ENCODE measurements around the gene AP3B2. TPM values are rescaled to one million over a fixed set of nuclear protein-coding genes. Genes with fewer than 3 reads are reported as not detected.

Gene AP3B2
- total and polyA plus RNA-seq, 2 of the 4 experiments (the other 2 are of a cell fraction) = 0.14 TPM; not detected in 1

DNA sequence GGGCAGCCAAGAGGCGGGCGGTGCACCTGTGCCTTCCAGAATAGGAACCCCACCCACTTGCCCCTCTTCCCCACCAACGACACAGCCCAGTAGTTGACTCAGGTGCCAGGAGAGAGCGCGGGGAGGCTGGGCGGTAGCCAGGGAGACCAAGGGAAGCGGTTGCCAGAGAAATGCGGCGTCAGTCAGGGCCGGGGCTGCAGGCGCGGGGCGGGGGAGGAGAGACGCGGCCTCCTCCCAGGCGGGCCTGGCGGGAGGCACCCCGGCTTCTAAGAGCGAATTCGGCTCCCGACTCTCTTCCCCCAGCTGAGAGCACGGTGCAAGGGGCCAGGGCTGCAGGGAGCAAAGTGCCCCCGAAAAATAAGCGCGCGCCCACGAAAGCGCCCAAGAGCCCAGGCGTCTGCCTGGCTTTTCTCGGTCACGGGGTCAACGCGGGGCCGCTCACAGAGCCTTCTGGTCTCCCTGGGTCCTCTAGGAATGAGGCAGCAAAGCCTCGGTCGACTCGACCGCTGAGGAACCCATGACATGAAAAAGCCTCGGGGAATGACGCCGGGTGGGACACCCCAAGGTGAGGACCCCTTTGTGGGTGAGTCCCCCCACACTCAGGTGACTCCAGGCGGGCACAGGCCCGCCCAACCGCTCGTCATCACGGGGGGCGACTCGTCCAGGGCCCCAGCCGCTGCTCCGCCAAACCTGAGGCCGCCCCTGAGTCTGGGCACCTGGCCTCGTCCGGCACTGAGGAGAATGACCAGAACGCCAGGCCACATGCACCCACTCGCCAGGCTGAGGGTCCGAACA, 63.2 kb downstream of the AP3B2 start:
- H2AK9ac ChIP-seq (replicated peaks; ENCODE audit: low read depth, low read length, poor library complexity) = peak overlapping the region; percentile 3
- in situ Hi-C loops (cut with MboI; ENCODE audit: low sequenced_read_pairs) = no loop called here
- DNase-seq = no peak
- H2AFZ ChIP-seq (replicated peaks; ENCODE audit: low read length, poor library complexity) = peak overlapping the region; percentile 88
- no peaks in the 10 kb centered on the region for H3K9me1 ChIP-seq (ENCODE audit: insufficient read depth, low read length)
- H3K9me3 ChIP-seq (ENCODE audit: control insufficient read depth, insufficient read depth, low read length) = peaks cover 2% of the 10 kb centered on the region; the same call in 1 of the 2 replicates
- H3K56ac ChIP-seq (ENCODE audit: extremely low read depth, insufficient read depth, low read length) = no peak overlapping the region
- H4K91ac ChIP-seq (ENCODE audit: insufficient read depth, low read depth, low read length) = no peak overlapping the region
- POLR2A ChIA-PET (ENCODE audit: unreplicated experiment) = no interaction called here
- TF ChIP-seq BHLHE40 (IDR thresholded peaks at IDR 0.05; ENCODE audit: low read depth, low read length) (no peak), FOS (IDR thresholded peaks at IDR 0.05; ENCODE audit: low read depth, low read length) (no peak), RAD21 (IDR thresholded peaks at IDR 0.05; ENCODE audit: low read length) (no peak)
- TF ChIP-seq, protein P1, sequence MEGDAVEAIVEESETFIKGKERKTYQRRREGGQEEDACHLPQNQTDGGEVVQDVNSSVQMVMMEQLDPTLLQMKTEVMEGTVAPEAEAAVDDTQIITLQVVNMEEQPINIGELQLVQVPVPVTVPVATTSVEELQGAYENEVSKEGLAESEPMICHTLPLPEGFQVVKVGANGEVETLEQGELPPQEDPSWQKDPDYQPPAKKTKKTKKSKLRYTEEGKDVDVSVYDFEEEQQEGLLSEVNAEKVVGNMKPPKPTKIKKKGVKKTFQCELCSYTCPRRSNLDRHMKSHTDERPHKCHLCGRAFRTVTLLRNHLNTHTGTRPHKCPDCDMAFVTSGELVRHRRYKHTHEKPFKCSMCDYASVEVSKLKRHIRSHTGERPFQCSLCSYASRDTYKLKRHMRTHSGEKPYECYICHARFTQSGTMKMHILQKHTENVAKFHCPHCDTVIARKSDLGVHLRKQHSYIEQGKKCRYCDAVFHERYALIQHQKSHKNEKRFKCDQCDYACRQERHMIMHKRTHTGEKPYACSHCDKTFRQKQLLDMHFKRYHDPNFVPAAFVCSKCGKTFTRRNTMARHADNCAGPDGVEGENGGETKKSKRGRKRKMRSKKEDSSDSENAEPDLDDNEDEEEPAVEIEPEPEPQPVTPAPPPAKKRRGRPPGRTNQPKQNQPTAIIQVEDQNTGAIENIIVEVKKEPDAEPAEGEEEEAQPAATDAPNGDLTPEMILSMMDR (conservative IDR thresholded peaks at IDR 0.05; ENCODE audit: low read depth, low read length) = no peak
- H4K8ac ChIP-seq (ENCODE audit: low read depth in 2 of 2, low read length in 2 of 2) = no peak overlapping the region
- H2BK120ac ChIP-seq (ENCODE audit: low read depth, low read length) = no peak overlapping the region
- no peak overlapping the region; the same call in 1 of the 2 replicates for H2AK5ac ChIP-seq (ENCODE audit: low read depth, low read length)
- H4K20me1 ChIP-seq (ENCODE audit: insufficient read depth, low read length) = no peaks in the 10 kb centered on the region
- no peaks in the 10 kb centered on the region for H3K79me1 ChIP-seq (ENCODE audit: low read depth in 1 of 2, low read length in 2 of 2)
- H3K18ac ChIP-seq (ENCODE audit: low read depth, low read length) = no peak overlapping the region
- no peak overlapping the region for H3K14ac ChIP-seq (replicated peaks; ENCODE audit: low read depth, low read length)
- H2BK5ac ChIP-seq (ENCODE audit: low read depth, low read length, poor library complexity, severe bottlenecking) = no peak overlapping the region
- intact Hi-C loops (cut with micrococcal nuclease) = loop anchor here (1.0 to 10.0 kb wide), 2 partner anchors 106 to 358 kb away; partner anchors contain the start of gene RPS17
- H3K27me3 ChIP-seq (ENCODE audit: control insufficient read depth, insufficient read depth, low read length) = peaks cover 50% of the 10 kb centered on the region
- H3K4ac ChIP-seq (ENCODE audit: low read depth, low read length) = no peak overlapping the region
- no peaks in the 10 kb centered on the region for H3K36me3 ChIP-seq (ENCODE audit: control insufficient read depth, insufficient read depth, low read length)
- CTCF ChIA-PET = no interaction called here
- no peak overlapping the region for H2BK20ac ChIP-seq (ENCODE audit: low read depth, low read length)
- no peak overlapping the region; the same call in 1 of the 2 replicates for H3K4me3 ChIP-seq (ENCODE audit: insufficient read depth, low read depth, low read length)
- H3K4me1 ChIP-seq (ENCODE audit: control insufficient read depth, insufficient read depth, low read length) = no peaks in the 10 kb centered on the region
- no peak for ATAC-seq (ENCODE audit: low read depth)
- H4K5ac ChIP-seq (ENCODE audit: low read depth, low read length) = no peak overlapping the region
- 24% methylated on average over 36 of the region's 56 CpGs; no CpG with 5 or more reads in 1 of the 2 experiments for WGBS, 2 experiments (ENCODE audit: extremely low coverage in 2 of 2, insufficient read length in 1 of 2)
- no peak overlapping the region for H3K23ac ChIP-seq (ENCODE audit: low read depth, low read length)
- no peak overlapping the region for H3K27ac ChIP-seq (ENCODE audit: insufficient read depth, low read length)
- no peak overlapping the region; the same call in 1 of the 2 replicates for H3K4me2 ChIP-seq (ENCODE audit: low read depth, low read length)
- dilution Hi-C loops (cut with HindIII; ENCODE audit: low sequenced_read_pairs, unreplicated experiment) = no loop called here
- BruUV-seq (replicated peaks) = no TSS peak
- no peak overlapping the region for H2BK15ac ChIP-seq (ENCODE audit: low read depth, low read length)
- no peak overlapping the region for H3K9ac ChIP-seq (ENCODE audit: low read depth, low read length)

Measured in IMR-90 (cell line).